Transverse colon (tissue), 3 donors: ENCODE results near the gene CGREF1.

Experiments
- EP300 ChIP-seq: sonication (generic); formaldehyde crosslinking; IDR thresholded peaks from one replicate; pipeline ENCODE4 v1.6.1; 2017; ENCODE audit warnings: antibody characterized with exemption, low read depth
- POLR2A ChIP-seq: fragments of 450-650 bp; IDR thresholded peaks from one replicate; pipeline ENCODE4 v1.6.1; 2016; ENCODE audit warnings: antibody characterized with exemption, mild to moderate bottlenecking, moderate library complexity
- TF ChIP-seq, protein P1 (sequence below), 5 experiments: fragments of 200-600 bp in 3 of 5; fragments of 450-650 bp in 2 of 5; sonication (generic) in 3 of 5; IDR thresholded peaks; 1 replicate in 2 of 5; 2 replicates in 3 of 5; pipeline ENCODE4 v1.5.1; 2016 to 2017; ENCODE audit warnings: antibody characterized with exemption in 5 of 5, inconsistent platforms in 3 of 5, mild to moderate bottlenecking in 2 of 5, moderate library complexity in 1 of 5

DNA sequence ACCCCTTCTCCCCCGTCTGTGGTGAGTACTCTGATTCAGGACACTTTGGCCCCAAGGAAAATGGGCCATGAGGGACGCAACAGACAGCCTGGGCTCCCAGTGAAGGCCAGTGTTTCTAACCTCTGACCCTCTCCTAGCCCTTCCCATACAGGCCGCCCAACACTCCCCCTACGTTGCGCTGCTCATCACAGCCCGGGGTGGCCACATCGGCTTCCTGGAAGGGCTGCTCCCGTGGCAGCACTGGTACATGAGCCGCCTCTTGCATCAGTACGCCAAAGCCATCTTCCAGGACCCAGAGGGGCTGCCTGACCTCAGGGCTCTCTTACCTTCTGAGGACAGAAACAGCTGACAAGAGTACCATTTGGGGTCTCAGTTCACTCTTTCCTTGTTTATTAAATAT lies 11.5 kb upstream of the CGREF1 start:
- TF ChIP-seq POLR2A (no peak), EP300 (no peak)
- TF ChIP-seq, protein P1, sequence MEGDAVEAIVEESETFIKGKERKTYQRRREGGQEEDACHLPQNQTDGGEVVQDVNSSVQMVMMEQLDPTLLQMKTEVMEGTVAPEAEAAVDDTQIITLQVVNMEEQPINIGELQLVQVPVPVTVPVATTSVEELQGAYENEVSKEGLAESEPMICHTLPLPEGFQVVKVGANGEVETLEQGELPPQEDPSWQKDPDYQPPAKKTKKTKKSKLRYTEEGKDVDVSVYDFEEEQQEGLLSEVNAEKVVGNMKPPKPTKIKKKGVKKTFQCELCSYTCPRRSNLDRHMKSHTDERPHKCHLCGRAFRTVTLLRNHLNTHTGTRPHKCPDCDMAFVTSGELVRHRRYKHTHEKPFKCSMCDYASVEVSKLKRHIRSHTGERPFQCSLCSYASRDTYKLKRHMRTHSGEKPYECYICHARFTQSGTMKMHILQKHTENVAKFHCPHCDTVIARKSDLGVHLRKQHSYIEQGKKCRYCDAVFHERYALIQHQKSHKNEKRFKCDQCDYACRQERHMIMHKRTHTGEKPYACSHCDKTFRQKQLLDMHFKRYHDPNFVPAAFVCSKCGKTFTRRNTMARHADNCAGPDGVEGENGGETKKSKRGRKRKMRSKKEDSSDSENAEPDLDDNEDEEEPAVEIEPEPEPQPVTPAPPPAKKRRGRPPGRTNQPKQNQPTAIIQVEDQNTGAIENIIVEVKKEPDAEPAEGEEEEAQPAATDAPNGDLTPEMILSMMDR (IDR thresholded peaks at IDR 0.05), result no peak
